OCI-LY7 (cell line): ENCODE data around the gene PKD1. TPM values are rescaled to one million over a fixed set of nuclear protein-coding genes. Genes with fewer than 3 reads are reported as not detected.

Source experiments
- BruUV-seq: library from RNA; stranded (reverse); fragments of 400-500 nt; replicated peaks from 2 replicates; lab custom pipeline; 2021; lab: Mats Ljungman, UMichigan
- CTCF ChIA-PET: fragments of 300-600 bp; sonication (Branson Sonifier 250); formaldehyde crosslinking; loops from one replicate; lab custom pipeline; 2022; ENCODE audit warnings: antibody characterized with exemption; ENCODE audit not compliant: unreplicated experiment; lab: Charles Lee
- POLR2A ChIA-PET: fragments of 300-600 bp; sonication (Branson Sonifier 250); formaldehyde crosslinking; loops from one replicate; lab custom pipeline; 2022; ENCODE audit warnings: antibody characterized with exemption; lab: Charles Lee
- DNase-seq: peaks from one replicate; pipeline ENCODE4 v3.0.0-alpha.2; 2015; ENCODE audit warnings: low spot score
- H2AFZ ChIP-seq: fragments of 200-600 bp; sonication (generic), shearing (Covaris generic); 2 replicates; pipeline ENCODE4 v1.6.1; 2014; ENCODE audit warnings: mild to moderate bottlenecking, antibody characterized with exemption, low read length, moderate library complexity
- H3K27ac ChIP-seq: fragments of 200-600 bp; sonication (generic); 2 replicates; pipeline ENCODE4 v1.5.1; 2014; ENCODE audit warnings: mixed run types, low read depth, mild to moderate bottlenecking, moderate library complexity, low read length, inconsistent platforms; ENCODE audit not compliant: poor library complexity, severe bottlenecking
- H3K36me3 ChIP-seq: fragments of 200-600 bp; sonication (generic); 2 replicates; pipeline ENCODE4 v1.6.1; 2014; ENCODE audit warnings: mild to moderate bottlenecking, antibody characterized with exemption, low read length, moderate library complexity, mixed read lengths; ENCODE audit not compliant: insufficient read depth
- H3K4me1 ChIP-seq: fragments of 200-600 bp; sonication (generic); 2 replicates; pipeline ENCODE4 v1.5.1; 2014; ENCODE audit warnings: mild to moderate bottlenecking, low read length; ENCODE audit not compliant: insufficient read depth, poor library complexity, severe bottlenecking
- H3K4me2 ChIP-seq: fragments of 200-600 bp; sonication (generic); 2 replicates; pipeline ENCODE4 v1.6.1; 2014; ENCODE audit warnings: mild to moderate bottlenecking, low read length
- H3K4me3 ChIP-seq: fragments of 200-600 bp; sonication (generic); 2 replicates; pipeline ENCODE4 v1.5.1; 2014; ENCODE audit warnings: mild to moderate bottlenecking, low read depth, low read length; ENCODE audit not compliant: poor library complexity, severe bottlenecking
- H3K79me2 ChIP-seq: fragments of 200-600 bp; sonication (generic); 2 replicates; pipeline ENCODE4 v1.6.1; 2016; ENCODE audit warnings: low read depth, mild to moderate bottlenecking, low read length, moderate library complexity, mixed read lengths; ENCODE audit not compliant: insufficient read depth
- H3K9me2 ChIP-seq: fragments of 200-600 bp; sonication (generic); 2 replicates; pipeline ENCODE4 v1.6.1; 2016; ENCODE audit warnings: mild to moderate bottlenecking, low read length, mixed read lengths; ENCODE audit not compliant: insufficient read depth
- H3K9me3 ChIP-seq: fragments of 200-600 bp; sonication (generic); 2 replicates; pipeline ENCODE4 v1.6.1; 2014; ENCODE audit warnings: mild to moderate bottlenecking, mixed run types, low read length, mixed read lengths
- H4K20me1 ChIP-seq: fragments of 200-600 bp; sonication (generic); 2 replicates; pipeline ENCODE4 v1.6.1; 2014; ENCODE audit warnings: mild to moderate bottlenecking, antibody characterized with exemption, low read length, moderate library complexity, mixed read lengths; ENCODE audit not compliant: insufficient read depth
- EZH2phosphoT487 ChIP-seq: fragments of 200-600 bp; sonication (generic); IDR thresholded peaks from 2 replicates; pipeline ENCODE4 v1.6.1; 2018; ENCODE audit warnings: low read depth, borderline replicate concordance, mild to moderate bottlenecking, mixed run types, antibody characterized with exemption, low read length, moderate library complexity, mixed read lengths
- intact Hi-C: fragments of 100-400 bp; cut with micrococcal nuclease; formaldehyde crosslinking; loops from one replicate; pipeline ENCODE4 v1.10.0; 2022; ENCODE audit not compliant: unreplicated experiment
- total RNA-seq, 2 experiments: library from RNA; depleted of rRNA in 1 of 2; stranded (reverse); fragments of >200 nt in 1 of 2; shearing (Covaris generic) in 1 of 2; gene quantifications; 2 replicates each; pipeline ENCODE4 v1.2.3, GENCODE V29; 2014 to 2022
- TF ChIP-seq, protein P1 (sequence below): fragments of 200-600 bp; sonication (generic); conservative IDR thresholded peaks from 2 replicates; pipeline ENCODE4 v1.5.1; 2014; ENCODE audit warnings: mild to moderate bottlenecking, antibody characterized with exemption, low read length, moderate library complexity, mixed read lengths

PKD1 gene
- total RNA-seq, 2 experiments from 2014 or later: 87.4 to 112 TPM

DNA sequence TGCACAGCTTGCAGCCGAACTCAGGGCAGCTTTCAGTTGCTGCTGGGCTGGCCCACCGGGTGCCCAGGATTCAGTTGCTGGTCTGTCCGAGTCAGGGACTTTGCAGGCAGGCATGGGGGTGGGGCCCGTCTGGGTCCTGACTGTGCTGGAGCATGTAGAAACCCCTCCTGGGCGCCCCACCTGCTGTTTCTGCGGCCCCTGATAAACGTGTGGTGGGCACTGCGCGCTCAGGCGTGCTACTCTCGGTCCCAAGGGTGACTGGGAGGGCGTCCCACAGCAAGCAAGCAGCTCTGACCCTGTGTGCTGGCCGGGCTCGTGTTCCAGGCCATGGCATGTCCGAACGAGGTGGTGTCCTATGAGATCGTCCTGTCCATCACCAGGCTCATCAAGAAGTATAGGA is 75.4 kb downstream of the PKD1 start:
- Histone ChIP-seq H3K27ac (no peak overlapping the region), H4K20me1 (no peaks in the 10 kb centered on the region), H3K9me2 (no peaks in the 10 kb centered on the region), H3K4me3 (no peak overlapping the region), H3K4me1 (no peaks in the 10 kb centered on the region), H3K79me2 (no peaks in the 10 kb centered on the region), H3K36me3 (peaks cover 36% of the 10 kb centered on the region), H2AFZ (no peak overlapping the region), H3K4me2 (no peak overlapping the region), H3K9me3 (no peaks in the 10 kb centered on the region)
- BruUV-seq: no TSS peak
- intact Hi-C loops: no loop called here
- TF ChIP-seq, protein P1, sequence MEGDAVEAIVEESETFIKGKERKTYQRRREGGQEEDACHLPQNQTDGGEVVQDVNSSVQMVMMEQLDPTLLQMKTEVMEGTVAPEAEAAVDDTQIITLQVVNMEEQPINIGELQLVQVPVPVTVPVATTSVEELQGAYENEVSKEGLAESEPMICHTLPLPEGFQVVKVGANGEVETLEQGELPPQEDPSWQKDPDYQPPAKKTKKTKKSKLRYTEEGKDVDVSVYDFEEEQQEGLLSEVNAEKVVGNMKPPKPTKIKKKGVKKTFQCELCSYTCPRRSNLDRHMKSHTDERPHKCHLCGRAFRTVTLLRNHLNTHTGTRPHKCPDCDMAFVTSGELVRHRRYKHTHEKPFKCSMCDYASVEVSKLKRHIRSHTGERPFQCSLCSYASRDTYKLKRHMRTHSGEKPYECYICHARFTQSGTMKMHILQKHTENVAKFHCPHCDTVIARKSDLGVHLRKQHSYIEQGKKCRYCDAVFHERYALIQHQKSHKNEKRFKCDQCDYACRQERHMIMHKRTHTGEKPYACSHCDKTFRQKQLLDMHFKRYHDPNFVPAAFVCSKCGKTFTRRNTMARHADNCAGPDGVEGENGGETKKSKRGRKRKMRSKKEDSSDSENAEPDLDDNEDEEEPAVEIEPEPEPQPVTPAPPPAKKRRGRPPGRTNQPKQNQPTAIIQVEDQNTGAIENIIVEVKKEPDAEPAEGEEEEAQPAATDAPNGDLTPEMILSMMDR: no peak
- TF ChIP-seq EZH2phosphoT487: no peak
- CTCF ChIA-PET: no interaction called here
- POLR2A ChIA-PET: no interaction called here
- DNase-seq: no peak

DNA sequence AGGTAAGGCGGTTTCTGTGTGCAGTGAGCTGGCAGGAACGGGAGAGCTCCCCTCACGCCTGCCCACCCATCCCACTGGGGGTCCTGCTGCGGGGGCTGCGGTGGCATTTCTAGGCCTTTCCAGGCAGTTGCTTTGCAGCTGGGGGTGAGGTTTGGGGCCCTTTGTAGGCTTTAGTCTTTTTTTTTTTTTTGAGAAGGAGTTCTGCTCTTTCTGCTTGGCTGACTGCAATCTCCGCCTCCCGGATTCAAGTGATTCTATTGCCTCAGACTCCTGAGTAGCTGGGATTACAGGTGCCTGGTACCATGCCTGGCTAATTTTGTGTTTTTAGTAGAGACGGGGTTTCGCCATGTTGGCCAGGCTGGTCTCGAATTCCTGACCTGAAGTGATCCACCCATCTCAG is 76.8 kb downstream of the PKD1 start:
- H4K20me1 ChIP-seq: no peaks in the 10 kb centered on the region
- no peak overlapping the region for H2AFZ ChIP-seq
- no peaks in the 10 kb centered on the region for H3K9me2 ChIP-seq
- peaks cover 34% of the 10 kb centered on the region; the same call in 1 of the 2 replicates for H3K36me3 ChIP-seq
- BruUV-seq: no TSS peak
- CTCF ChIA-PET: no interaction called here
- POLR2A ChIA-PET: no interaction called here
- DNase-seq: no peak
- no peaks in the 10 kb centered on the region for H3K79me2 ChIP-seq
- no peaks in the 10 kb centered on the region for H3K9me3 ChIP-seq
- intact Hi-C loops: no loop called here
- H3K4me1 ChIP-seq: no peaks in the 10 kb centered on the region
- H3K4me2 ChIP-seq: no peak overlapping the region
- H3K27ac ChIP-seq: no peak overlapping the region
- TF ChIP-seq, protein P1: no peak
- TF ChIP-seq EZH2phosphoT487: no peak
- H3K4me3 ChIP-seq: no peak overlapping the region

- no TSS peak for BruUV-seq
- Histone ChIP-seq H3K4me1 (no peaks in the 10 kb centered on the region), H3K9me3 (no peaks in the 10 kb centered on the region), H3K4me3 (no peak overlapping the region), H3K4me2 (no peak overlapping the region), H3K27ac (no peak overlapping the region), H3K79me2 (no peaks in the 10 kb centered on the region), H3K9me2 (no peaks in the 10 kb centered on the region), H2AFZ (no peak overlapping the region), H3K36me3 (peaks cover 34% of the 10 kb centered on the region; the same call in 1 of the 2 replicates), H4K20me1 (no peaks in the 10 kb centered on the region)
- ChIA-PET CTCF (no interaction called here), POLR2A (no interaction called here)
- intact Hi-C loops: no loop called here
- TF ChIP-seq, protein P1: no peak
- TF ChIP-seq EZH2phosphoT487: no peak
- DNase-seq: no peak
Measured at GRCh38 chr16:2058420-2058819, 77.3 kb downstream of the PKD1 start.
